ENCODE data around the gene SEMA6D. TPM values are rescaled to one million over a fixed set of nuclear protein-coding genes. Genes with fewer than 3 reads are reported as not detected.

SEMA6D gene
- total RNA-seq, 1 experiment from 2014 or later = 15.8 TPM

- Histone ChIP-seq H4K8ac (replicated peaks; ENCODE audit: insufficient read length, low read depth, low read length) (no peak overlapping the region), H3K4me2 (ENCODE audit: insufficient read depth, insufficient read length, low read length) (no peak overlapping the region), H3K23ac (ENCODE audit: insufficient read length, low read depth, low read length) (no peak overlapping the region), H2AK5ac (ENCODE audit: insufficient read length, low read length) (no peak overlapping the region), H2BK15ac (ENCODE audit: low read depth, low read length) (no peak overlapping the region), H3K79me1 (ENCODE audit: insufficient read depth, low read depth, low read length, poor library complexity, severe bottlenecking) (no peaks in the 10 kb centered on the region), H2BK120ac (ENCODE audit: low read depth, low read length, poor library complexity, severe bottlenecking) (no peak overlapping the region), H3K4ac (ENCODE audit: low read depth, low read length) (no peak overlapping the region), H3K14ac (ENCODE audit: insufficient read depth, low read length) (no peak overlapping the region), H4K20me1 (ENCODE audit: control insufficient read depth, insufficient read depth, insufficient read length) (no peaks in the 10 kb centered on the region), H4K91ac (ENCODE audit: insufficient read length, low read depth, low read length) (no peak overlapping the region), H3K9me3 (ENCODE audit: control insufficient read depth, low read depth, low read length) (no peaks in the 10 kb centered on the region), H3K4me1 (ENCODE audit: insufficient read depth, low read length) (peaks cover 5% of the 10 kb centered on the region; the same call in 1 of the 2 replicates), H3K23me2 (ENCODE audit: insufficient read length, low read depth, low read length, poor library complexity, severe bottlenecking) (no peaks in the 10 kb centered on the region), H2BK5ac (ENCODE audit: insufficient read length, low read length) (no peak overlapping the region), H2AFZ (ENCODE audit: low read length) (no peak overlapping the region), H2BK12ac (ENCODE audit: insufficient read length, low read depth, low read length) (no peak overlapping the region), H3K27me3 (ENCODE audit: insufficient read depth, low read length) (no peaks in the 10 kb centered on the region), H3K27ac (ENCODE audit: insufficient read length, low read depth, low read length) (no peak overlapping the region), H3K56ac (ENCODE audit: insufficient read length, low read depth, low read length) (no peak overlapping the region), H3K9ac (ENCODE audit: extremely low read depth, insufficient read length, low read length) (no peak overlapping the region), H2BK20ac (ENCODE audit: low read depth, low read length, poor library complexity, severe bottlenecking) (no peak overlapping the region), H3T11ph (ENCODE audit: low read length) (no peak overlapping the region), H4K5ac (ENCODE audit: insufficient read length, low read depth, low read length) (no peak overlapping the region), H3K79me2 (ENCODE audit: insufficient read depth, low read length) (no peaks in the 10 kb centered on the region), H3K18ac (ENCODE audit: insufficient read length, low read depth, low read length) (no peak overlapping the region)
- H3K4me3 Mint-ChIP-seq = no peak overlapping the region
- no peak for TF ChIP-seq CTCF (conservative IDR thresholded peaks at IDR 0.05)
- DNase-seq = no peak
- WGBS (ENCODE audit: extremely low coverage, insufficient read length, low lambda C conversion rate) = no CpG with 5 or more reads among the region's 8 CpGs
- H3K4me1 Mint-ChIP-seq = peaks cover 42 to 55% of the 10 kb centered on the region in 2 experiments
- H3K36me3 Mint-ChIP-seq (ENCODE audit: insufficient read depth in 1 of 3, low read depth in 3 of 3) = no peaks in the 10 kb centered on the region
- no peak overlapping the region for H3K27ac Mint-ChIP-seq
- peaks cover 2% of the 10 kb centered on the region; the same call in 1 of the 2 replicates for H3K27me3 Mint-ChIP-seq (ENCODE audit: low read depth)
- H3K9me3 Mint-ChIP-seq = no peaks in the 10 kb centered on the region; a peak in 1 of 5 replicates
Observed at GRCh38 chr15:47820747-47821319, 103.5 kb downstream of the SEMA6D start.

Measured in H9 (cell line).